Gastrocnemius medialis (tissue), 4 donors: ENCODE data around the gene SLC37A1.

Experiments used
- CTCF ChIP-seq, 5 experiments: fragments of 450-650 bp in 3 of 5; fragments of 200-600 bp in 2 of 5; sonication (generic) in 2 of 5; IDR thresholded peaks in 4 of 5; conservative IDR thresholded peaks in 1 of 5; 1 replicate in 4 of 5; 2 replicates in 1 of 5; pipeline ENCODE4 v1.5.1; 2016 to 2019; ENCODE audit warnings: antibody characterized with exemption in 5 of 5, mild to moderate bottlenecking in 3 of 5, moderate library complexity in 3 of 5
- POLR2A ChIP-seq, 2 donors: fragments of 450-650 bp; IDR thresholded peaks; one replicate each; pipeline ENCODE4 v1.6.1; 2017; ENCODE audit warnings: antibody characterized with exemption in 2 of 2, mild to moderate bottlenecking in 2 of 2, moderate library complexity in 2 of 2

- TF ChIP-seq CTCF (IDR thresholded peaks at IDR 0.05 in 4 of 5, conservative IDR thresholded peaks at IDR 0.05 in 1 of 5) (no peak), POLR2A (IDR thresholded peaks at IDR 0.05) (no peak)
Measured at GRCh38 chr21:42552407-42553336, 39.0 kb downstream of the SLC37A1 start.
